Skeletal muscle tissue (tissue), 4 donors: ENCODE data around the gene WASHC4. TPM values are rescaled to one million over a fixed set of nuclear protein-coding genes. Genes with fewer than 3 reads are reported as not detected.

Experiments
- H3K27ac ChIP-seq: one replicate; pipeline ENCODE4 v1.7.0; 2013; ENCODE audit warnings: mild to moderate bottlenecking, low read depth, low read length, inconsistent platforms
- H3K27me3 ChIP-seq, 3 donors: one replicate each; pipeline ENCODE4 v1.7.0; 2013; ENCODE audit warnings: low read length in 3 of 3; ENCODE audit not compliant: control insufficient read depth in 3 of 3, insufficient read depth in 3 of 3
- H3K36me3 ChIP-seq, 3 donors: one replicate each; pipeline ENCODE4 v1.7.0; 2013; ENCODE audit warnings: low read length in 3 of 3; ENCODE audit not compliant: control insufficient read depth in 3 of 3, insufficient read depth in 3 of 3
- H3K4me1 ChIP-seq, 3 donors: one replicate each; pipeline ENCODE4 v1.7.0; 2013; ENCODE audit warnings: low read length in 3 of 3, mild to moderate bottlenecking in 3 of 3; ENCODE audit not compliant: control insufficient read depth in 3 of 3, insufficient read depth in 3 of 3
- H3K4me3 ChIP-seq, 3 donors: one replicate each; pipeline ENCODE4 v1.7.0; 2013; ENCODE audit warnings: low read length in 3 of 3
- H3K9ac ChIP-seq, 3 donors: one replicate each; pipeline ENCODE4 v1.7.0; 2013; ENCODE audit warnings: low read length in 3 of 3, mild to moderate bottlenecking in 3 of 3, moderate library complexity in 2 of 3, low read depth in 1 of 3
- H3K9me3 ChIP-seq, 3 donors: one replicate each; pipeline ENCODE4 v1.7.0; 2013; ENCODE audit warnings: low read length in 3 of 3; ENCODE audit not compliant: control insufficient read depth in 3 of 3
- total RNA-seq: library from RNA; depleted of rRNA; stranded (reverse); fragments of >200 nt; gene quantifications from one replicate; pipeline ENCODE4 v1.2.3, GENCODE V29; 2014
- donor health status: Osteomylitis.

Gene WASHC4
- total RNA-seq, 1 donor from 2014 or later: 64.7 TPM

GRCh38 chr12:105158876-105159275 is 51.3 kb downstream of the WASHC4 start:
- Histone ChIP-seq H3K27ac (no peak overlapping the region), H3K4me1 (no peaks in the 10 kb centered on the region), H3K4me3 (no peak overlapping the region), H3K9ac (no peak overlapping the region), H3K27me3 (no peaks in the 10 kb centered on the region), H3K36me3 (peaks cover 4 to 33% (median 28%) of the 10 kb centered on the region in 3 donors), H3K9me3 (no peaks in the 10 kb centered on the region)

GRCh38 chr12:105162174-105162573 is 54.6 kb downstream of the WASHC4 start:
- Histone ChIP-seq H3K4me1 (no peaks in the 10 kb centered on the region), H3K27me3 (no peaks in the 10 kb centered on the region), H3K4me3 (no peak overlapping the region), H3K9ac (no peak overlapping the region), H3K36me3 (peaks cover 5 to 49% (median 32%) of the 10 kb centered on the region in 3 donors), H3K27ac (no peak overlapping the region), H3K9me3 (no peaks in the 10 kb centered on the region)

- peaks cover 5 to 40% (median 28%) of the 10 kb centered on the region in 3 donors for H3K36me3 ChIP-seq
These were observed 56.5 kb downstream of the WASHC4 start for GRCh38 chr12:105164068-105164467.

GRCh38 chr12:105166736-105167135 is 59.2 kb downstream of the WASHC4 start:
- Histone ChIP-seq H3K27ac (no peak overlapping the region), H3K27me3 (no peaks in the 10 kb centered on the region), H3K9ac (no peak overlapping the region), H3K36me3 (peaks cover 5 to 41% (median 33%) of the 10 kb centered on the region in 3 donors), H3K4me3 (no peak overlapping the region), H3K4me1 (no peaks in the 10 kb centered on the region), H3K9me3 (no peaks in the 10 kb centered on the region)

More at GRCh38 chr12:105164068-105164467, 56.5 kb downstream of the WASHC4 start:
- no peaks in the 10 kb centered on the region for H3K4me1 ChIP-seq
- H3K9me3 ChIP-seq: no peaks in the 10 kb centered on the region
- no peaks in the 10 kb centered on the region for H3K27me3 ChIP-seq
- H3K9ac ChIP-seq: no peak overlapping the region
- H3K4me3 ChIP-seq: no peak overlapping the region
- H3K27ac ChIP-seq: no peak overlapping the region

GRCh38 chr12:105167346-105167745 is 59.8 kb downstream of the WASHC4 start:
- Histone ChIP-seq H3K9me3 (no peaks in the 10 kb centered on the region), H3K4me3 (no peak overlapping the region), H3K36me3 (peaks cover 5 to 41% (median 33%) of the 10 kb centered on the region in 3 donors), H3K4me1 (no peaks in the 10 kb centered on the region), H3K27me3 (no peaks in the 10 kb centered on the region), H3K27ac (no peak overlapping the region), H3K9ac (no peak overlapping the region)

- H3K9me3 ChIP-seq: no peaks in the 10 kb centered on the region
- H3K4me3 ChIP-seq: no peak overlapping the region
- H3K4me1 ChIP-seq: no peaks in the 10 kb centered on the region
- H3K27ac ChIP-seq: no peak overlapping the region
- no peak overlapping the region for H3K9ac ChIP-seq
- H3K27me3 ChIP-seq: no peaks in the 10 kb centered on the region
- H3K36me3 ChIP-seq: peaks cover 5 to 41% (median 33%) of the 10 kb centered on the region in 3 donors
These were observed 60.5 kb downstream of the WASHC4 start for GRCh38 chr12:105168006-105168405.

- no peak overlapping the region for H3K27ac ChIP-seq
- H3K4me3 ChIP-seq: no peak overlapping the region
- no peak overlapping the region for H3K9ac ChIP-seq
- H3K4me1 ChIP-seq: no peaks in the 10 kb centered on the region
- H3K9me3 ChIP-seq: no peaks in the 10 kb centered on the region
- H3K27me3 ChIP-seq: no peaks in the 10 kb centered on the region
- peaks cover 11 to 32% (median 28%) of the 10 kb centered on the region in 3 donors for H3K36me3 ChIP-seq
These were observed 62.6 kb downstream of the WASHC4 start for GRCh38 chr12:105170139-105170538.

GRCh38 chr12:105171691-105172436 is 64.3 kb downstream of the WASHC4 start:
- no peak overlapping the region for H3K9ac ChIP-seq
- no peak overlapping the region for H3K27ac ChIP-seq
- no peaks in the 10 kb centered on the region for H3K9me3 ChIP-seq
- no peaks in the 10 kb centered on the region for H3K27me3 ChIP-seq
- H3K36me3 ChIP-seq: peaks cover 11 to 39% (median 24%) of the 10 kb centered on the region in 3 donors
- no peaks in the 10 kb centered on the region for H3K4me1 ChIP-seq
- no peak overlapping the region for H3K4me3 ChIP-seq

GRCh38 chr12:105175397-105175990 is 68.0 kb downstream of the WASHC4 start:
- Histone ChIP-seq H3K36me3 (peaks cover 8 to 31% (median 19%) of the 10 kb centered on the region in 3 donors), H3K27ac (no peak overlapping the region)

GRCh38 chr12:105177208-105177607 is 69.7 kb downstream of the WASHC4 start:
- Histone ChIP-seq H3K9me3 (no peaks in the 10 kb centered on the region), H3K4me3 (no peak overlapping the region), H3K27ac (no peak overlapping the region), H3K36me3 (peaks cover 8 to 27% (median 16%) of the 10 kb centered on the region in 3 donors), H3K9ac (no peak overlapping the region), H3K4me1 (no peaks in the 10 kb centered on the region), H3K27me3 (no peaks in the 10 kb centered on the region)

More at GRCh38 chr12:105175397-105175990, 68.0 kb downstream of the WASHC4 start:
- Histone ChIP-seq H3K27me3 (no peaks in the 10 kb centered on the region), H3K4me1 (no peaks in the 10 kb centered on the region), H3K4me3 (no peak overlapping the region), H3K9ac (no peak overlapping the region), H3K9me3 (no peaks in the 10 kb centered on the region)
